ENCODE data around the gene TSPAN18.

TSPAN18 gene

GRCh38 chr11:44940404-44940803 lies 213.6 kb downstream of the TSPAN18 start:
- Mint-ChIP-seq H3K27me3 (no peaks in the 10 kb centered on the region), H3K4me1 (peaks cover 68% of the 10 kb centered on the region), H3K9me3 (no peaks in the 10 kb centered on the region), H3K4me3 (no peak overlapping the region), H3K27ac (peak overlapping the region; percentile 15), H3K36me3 (peaks cover 48% of the 10 kb centered on the region)
- ATAC-seq, result no peak

DNA sequence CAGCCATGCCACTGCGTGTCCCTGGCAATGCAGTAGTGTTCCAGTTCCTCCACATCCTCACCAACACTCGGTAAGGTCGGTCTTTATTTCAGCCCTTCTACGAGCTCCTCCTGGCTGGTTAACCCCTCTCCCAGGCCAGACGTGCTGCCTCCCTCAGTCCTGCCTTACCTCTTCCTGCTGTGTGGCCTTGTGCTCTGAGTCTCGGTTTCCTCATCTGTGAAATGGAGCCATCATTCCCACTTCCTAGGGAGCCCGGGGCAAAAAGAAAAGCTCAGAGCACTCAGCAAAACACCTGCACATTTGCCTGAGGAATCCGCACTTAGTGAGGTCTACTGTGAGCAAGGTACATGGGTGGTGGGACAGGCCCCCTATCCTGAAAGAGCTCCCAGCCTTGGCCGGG lies 214.1 kb downstream of the TSPAN18 start:
- peaks cover 73% of the 10 kb centered on the region for H3K4me1 Mint-ChIP-seq
- no peak overlapping the region for H3K4me3 Mint-ChIP-seq
- peak overlapping the region; percentile 93 for H3K27ac Mint-ChIP-seq
- peaks cover 44% of the 10 kb centered on the region for H3K36me3 Mint-ChIP-seq
- H3K27me3 Mint-ChIP-seq, result no peaks in the 10 kb centered on the region
- no peaks in the 10 kb centered on the region for H3K9me3 Mint-ChIP-seq
- ATAC-seq, result no peak

DNA sequence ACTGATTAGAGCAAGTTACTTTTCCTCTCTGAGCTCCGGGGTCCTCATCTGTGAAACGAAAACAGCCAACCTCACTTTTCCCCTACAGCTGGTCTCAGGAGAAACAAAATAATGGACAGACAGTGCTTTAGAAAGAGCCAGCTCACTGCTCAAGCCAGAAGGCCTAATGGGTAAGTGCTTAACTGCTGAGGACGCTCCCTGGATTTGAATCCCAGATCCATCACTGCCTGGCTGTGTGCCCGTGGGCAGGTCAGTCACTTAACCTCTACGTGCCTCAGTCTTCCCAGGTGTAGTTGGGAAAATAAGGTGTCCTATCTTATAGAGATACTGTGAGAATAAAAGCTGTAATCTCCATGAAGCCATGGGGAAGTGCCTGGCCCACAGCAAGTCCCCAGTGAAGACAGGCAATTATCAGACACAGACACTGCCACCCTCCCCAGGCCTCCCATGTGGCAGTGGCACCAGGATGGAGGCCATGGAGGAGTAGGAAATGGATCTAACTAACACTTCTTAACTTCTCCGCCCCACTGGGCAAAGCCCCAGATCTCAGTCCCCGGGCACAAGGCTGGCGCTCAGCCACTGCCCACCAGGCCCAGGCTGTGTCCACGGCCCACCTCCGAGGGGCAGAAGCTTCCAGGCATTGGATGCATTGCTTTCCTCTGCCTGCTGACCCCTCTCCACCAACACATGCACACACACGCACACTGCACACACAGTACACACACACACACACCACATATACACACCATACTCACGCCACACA lies 214.7 kb downstream of the TSPAN18 start:
- Mint-ChIP-seq H3K27me3 (no peaks in the 10 kb centered on the region), H3K4me3 (peak overlapping the region; percentile 4), H3K36me3 (peaks cover 43% of the 10 kb centered on the region), H3K27ac (peak overlapping the region; percentile 93), H3K9me3 (no peaks in the 10 kb centered on the region), H3K4me1 (peaks cover 75% of the 10 kb centered on the region)
- ATAC-seq, result no peak

GRCh38 chr11:44942029-44942955 lies 215.5 kb downstream of the TSPAN18 start:
- ATAC-seq, result peak; percentile 2
- peaks cover 38% of the 10 kb centered on the region for H3K36me3 Mint-ChIP-seq
- no peaks in the 10 kb centered on the region for H3K9me3 Mint-ChIP-seq
- H3K27ac Mint-ChIP-seq, result peak overlapping the region; percentile 93
- peak overlapping the region; percentile 55 for H3K4me3 Mint-ChIP-seq
- no peaks in the 10 kb centered on the region for H3K27me3 Mint-ChIP-seq
- H3K4me1 Mint-ChIP-seq, result peaks cover 77% of the 10 kb centered on the region

- peak overlapping the region; percentile 93 for H3K27ac Mint-ChIP-seq
- H3K4me1 Mint-ChIP-seq, result peaks cover 85% of the 10 kb centered on the region
These were observed 216.4 kb downstream of the TSPAN18 start for GRCh38 chr11:44943118-44943517.

DNA sequence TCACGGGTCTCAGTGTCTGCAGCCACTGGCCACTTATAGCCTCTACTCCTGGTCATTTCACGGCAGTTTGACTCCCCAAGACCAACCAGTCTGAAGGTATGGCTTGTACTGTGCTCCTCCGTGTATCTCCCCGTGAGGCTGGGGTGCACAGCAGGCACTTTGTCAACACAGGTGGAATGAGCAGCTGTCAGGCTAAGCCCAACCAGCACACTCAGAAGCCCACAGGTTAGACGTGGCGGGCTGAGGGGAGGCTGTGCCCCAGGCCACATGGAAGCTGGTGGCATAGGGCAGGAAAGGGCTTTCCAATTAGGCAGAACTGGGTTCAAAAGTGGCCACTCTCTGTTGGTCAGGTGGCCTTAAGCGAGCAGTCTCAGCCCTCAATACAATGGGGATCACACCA lies 216.9 kb downstream of the TSPAN18 start:
- H3K9me3 Mint-ChIP-seq, result no peaks in the 10 kb centered on the region
- H3K27me3 Mint-ChIP-seq, result no peaks in the 10 kb centered on the region
- peak overlapping the region; percentile 55 for H3K4me3 Mint-ChIP-seq
- peaks cover 91% of the 10 kb centered on the region for H3K4me1 Mint-ChIP-seq
- ATAC-seq, result peak; percentile 10
- peak overlapping the region; percentile 93 for H3K27ac Mint-ChIP-seq
- peaks cover 38% of the 10 kb centered on the region for H3K36me3 Mint-ChIP-seq

More at GRCh38 chr11:44943118-44943517, 216.4 kb downstream of the TSPAN18 start:
- H3K27me3 Mint-ChIP-seq, result no peaks in the 10 kb centered on the region
- peaks cover 38% of the 10 kb centered on the region for H3K36me3 Mint-ChIP-seq
- H3K9me3 Mint-ChIP-seq, result no peaks in the 10 kb centered on the region
- H3K4me3 Mint-ChIP-seq, result peak overlapping the region; percentile 55
- ATAC-seq, result peak; percentile 97

GRCh38 chr11:44944181-44944852 lies 217.6 kb downstream of the TSPAN18 start:
- Mint-ChIP-seq H3K4me3 (no peak overlapping the region), H3K4me1 (peaks cover 96% of the 10 kb centered on the region), H3K36me3 (peaks cover 38% of the 10 kb centered on the region), H3K9me3 (no peaks in the 10 kb centered on the region), H3K27me3 (no peaks in the 10 kb centered on the region), H3K27ac (peak overlapping the region; percentile 93)
- ATAC-seq, result no peak

DNA sequence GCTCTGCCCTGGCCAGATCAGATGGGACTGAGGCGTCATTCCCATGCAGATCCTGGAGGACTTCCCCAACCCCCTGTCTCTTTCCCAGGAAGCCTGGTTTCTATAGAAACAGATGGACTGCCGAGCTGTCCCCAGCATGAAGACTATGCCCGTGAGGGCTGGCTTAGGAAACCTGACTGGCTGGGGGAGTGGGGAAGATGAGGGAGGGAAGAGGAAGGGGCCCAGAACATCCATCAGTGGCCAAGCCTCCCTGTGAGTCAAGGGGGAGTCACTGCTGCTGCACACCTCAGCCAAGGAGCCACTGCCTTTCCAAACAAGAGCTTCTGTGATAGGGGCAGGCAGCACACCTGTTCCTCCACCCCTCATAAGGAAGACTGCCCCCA lies 218.1 kb downstream of the TSPAN18 start:
- H3K27ac Mint-ChIP-seq, result peak overlapping the region; percentile 93
- peaks cover 94% of the 10 kb centered on the region for H3K4me1 Mint-ChIP-seq
- ATAC-seq, result no peak
- no peaks in the 10 kb centered on the region for H3K27me3 Mint-ChIP-seq
- no peak overlapping the region for H3K4me3 Mint-ChIP-seq
- peaks cover 38% of the 10 kb centered on the region for H3K36me3 Mint-ChIP-seq
- no peaks in the 10 kb centered on the region for H3K9me3 Mint-ChIP-seq

DNA sequence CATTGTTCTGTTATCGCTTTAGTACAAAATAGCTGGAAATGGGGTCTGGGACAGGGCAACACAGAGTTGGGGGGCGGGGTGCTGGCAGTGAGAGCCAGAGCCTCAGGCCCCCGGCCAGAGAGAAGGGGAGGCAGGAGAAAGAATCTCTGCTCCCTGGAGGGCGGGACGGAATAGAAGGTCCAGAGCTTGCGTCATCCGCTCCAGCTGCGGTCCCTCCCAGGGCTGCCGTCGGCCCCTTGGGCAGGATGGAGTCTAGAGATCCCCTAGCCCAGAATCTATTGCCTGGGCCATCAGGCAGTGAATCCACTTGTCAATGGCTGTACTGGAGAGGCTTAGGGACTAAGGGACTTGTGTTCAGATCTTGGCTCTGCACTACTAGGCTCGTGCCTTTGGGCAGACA lies 218.9 kb downstream of the TSPAN18 start:
- no peaks in the 10 kb centered on the region for H3K27me3 Mint-ChIP-seq
- no peak overlapping the region for H3K4me3 Mint-ChIP-seq
- H3K27ac Mint-ChIP-seq, result peak overlapping the region; percentile 93
- H3K36me3 Mint-ChIP-seq, result peaks cover 30% of the 10 kb centered on the region
- no peak for ATAC-seq
- no peaks in the 10 kb centered on the region for H3K9me3 Mint-ChIP-seq
- H3K4me1 Mint-ChIP-seq, result peaks cover 86% of the 10 kb centered on the region

DNA sequence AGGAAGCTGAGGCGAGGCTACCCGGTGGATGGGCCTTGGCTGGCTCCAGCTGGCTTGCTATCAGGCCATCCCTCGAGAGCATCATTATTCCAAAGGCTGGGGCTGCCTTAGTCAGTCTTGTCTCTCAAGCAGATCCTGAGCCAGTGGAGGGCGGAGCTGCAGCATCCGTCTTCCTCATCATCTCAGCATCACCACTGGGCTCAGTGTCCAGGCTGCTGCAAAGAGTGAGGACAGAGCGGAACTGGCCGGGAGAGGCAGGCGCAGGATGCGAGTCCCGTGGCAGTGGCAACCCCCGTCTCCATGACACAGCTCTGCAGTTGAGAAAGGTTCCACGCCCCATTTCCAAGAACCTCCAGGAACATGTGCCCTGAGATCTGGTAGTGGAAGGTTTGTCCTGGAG lies 219.5 kb downstream of the TSPAN18 start:
- Mint-ChIP-seq H3K4me1 (peaks cover 82% of the 10 kb centered on the region), H3K4me3 (no peak overlapping the region)

GRCh38 chr11:44947114-44947513 lies 220.4 kb downstream of the TSPAN18 start:
- no peak for ATAC-seq
- peak overlapping the region; percentile 29 for H3K4me3 Mint-ChIP-seq
- no peak overlapping the region for H3K27ac Mint-ChIP-seq
- peaks cover 19% of the 10 kb centered on the region for H3K36me3 Mint-ChIP-seq
- no peaks in the 10 kb centered on the region for H3K27me3 Mint-ChIP-seq
- no peaks in the 10 kb centered on the region for H3K9me3 Mint-ChIP-seq
- peaks cover 78% of the 10 kb centered on the region for H3K4me1 Mint-ChIP-seq

More for the DNA sequence above, 219.5 kb downstream of the TSPAN18 start:
- no peak for ATAC-seq
- H3K27me3 Mint-ChIP-seq, result no peaks in the 10 kb centered on the region
- H3K9me3 Mint-ChIP-seq, result no peaks in the 10 kb centered on the region
- H3K36me3 Mint-ChIP-seq, result peaks cover 24% of the 10 kb centered on the region
- H3K27ac Mint-ChIP-seq, result peak overlapping the region; percentile 93

DNA sequence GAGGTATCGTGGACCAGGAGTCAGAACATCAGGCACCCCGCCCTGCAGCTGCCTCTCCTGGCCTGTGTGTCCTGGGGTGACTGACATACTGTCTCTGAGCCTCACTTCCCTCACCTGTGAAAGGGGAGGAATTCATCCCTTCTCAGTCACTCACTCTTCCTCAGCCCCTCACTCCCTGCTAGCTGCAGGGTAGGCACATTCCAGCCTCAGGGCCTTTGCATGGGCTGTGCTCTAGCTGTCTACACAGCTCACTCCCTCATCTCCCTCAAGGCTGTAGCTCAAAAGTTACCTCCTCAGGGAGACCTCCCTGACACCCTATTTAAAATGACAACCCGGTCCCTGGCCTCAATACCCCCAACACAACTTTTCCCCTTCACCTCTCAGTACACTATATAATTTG lies 221.4 kb downstream of the TSPAN18 start:
- Mint-ChIP-seq H3K27ac (peak overlapping the region; percentile 86), H3K27me3 (no peaks in the 10 kb centered on the region), H3K9me3 (no peaks in the 10 kb centered on the region), H3K4me3 (peak overlapping the region; percentile 94), H3K4me1 (peaks cover 73% of the 10 kb centered on the region), H3K36me3 (peaks cover 14% of the 10 kb centered on the region)
- no peak for ATAC-seq

DNA sequence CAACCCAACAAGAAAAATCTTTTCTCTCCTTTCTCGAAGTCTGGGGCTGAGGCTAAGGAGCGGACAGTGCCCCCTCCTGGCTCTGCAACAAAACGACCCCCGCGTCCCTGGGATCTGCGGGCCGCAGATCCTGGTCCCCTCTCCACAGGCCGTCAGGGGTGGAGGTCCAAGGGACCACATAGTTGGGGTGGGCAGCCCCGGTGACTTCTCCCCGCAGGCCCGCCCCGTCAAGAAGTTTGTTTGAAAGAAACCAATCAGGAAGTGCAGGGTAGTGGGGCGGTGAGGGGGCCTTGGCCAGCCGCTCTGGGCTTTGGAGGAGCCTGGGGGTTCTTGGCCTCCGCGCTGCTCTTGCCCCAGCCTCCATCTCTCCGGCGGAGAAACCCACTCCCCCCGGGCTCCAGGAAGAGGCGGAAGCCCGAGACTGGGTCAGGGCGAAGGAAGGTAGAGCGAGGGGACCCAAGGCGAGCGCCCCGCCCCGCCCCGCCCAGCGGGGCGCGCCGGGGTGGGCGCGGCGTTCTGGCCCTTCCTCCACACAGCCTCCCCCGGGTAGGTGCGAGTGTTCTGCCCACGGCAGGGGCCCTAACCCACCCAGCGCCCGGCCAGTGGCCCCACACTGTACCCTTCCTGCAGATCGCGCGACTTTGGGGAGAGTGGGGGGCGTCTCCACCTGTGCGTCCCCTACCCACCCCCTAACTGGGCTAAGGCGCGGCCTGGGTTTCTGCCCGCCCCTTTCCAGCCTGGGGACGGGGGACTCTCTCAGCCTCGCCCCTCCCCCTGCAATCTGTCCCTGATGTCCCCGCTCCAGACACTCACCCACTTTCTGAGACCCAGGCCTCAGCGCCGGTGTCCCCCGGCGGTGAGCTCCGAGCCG lies 222.6 kb downstream of the TSPAN18 start:
- Mint-ChIP-seq H3K36me3 (peaks cover 6% of the 10 kb centered on the region), H3K27me3 (no peaks in the 10 kb centered on the region), H3K4me3 (peak overlapping the region; percentile 94), H3K27ac (peak overlapping the region; percentile 86), H3K4me1 (peaks cover 66% of the 10 kb centered on the region), H3K9me3 (no peaks in the 10 kb centered on the region)
- ATAC-seq, result peak; percentile 69

GRCh38 chr11:44950031-44950624 lies 223.4 kb downstream of the TSPAN18 start:
- ATAC-seq, result peak; percentile 37
- Mint-ChIP-seq H3K4me3 (peak overlapping the region; percentile 94), H3K27me3 (no peaks in the 10 kb centered on the region), H3K27ac (peak overlapping the region; percentile 86), H3K9me3 (no peaks in the 10 kb centered on the region), H3K36me3 (peaks cover 6% of the 10 kb centered on the region), H3K4me1 (peaks cover 66% of the 10 kb centered on the region)

Measured in stimulated activated memory B cell treated with anti-CD40 and anti-IgM and Interleukin-4, amounts not matched to agents 10 μg/mL and 1 μg/mL and 100 μg/mL, for 72 hours (primary cell).